Ureter (tissue), 1 donor: ENCODE results near the gene LHX2. TPM values are rescaled to one million over a fixed set of nuclear protein-coding genes. Genes with fewer than 3 reads are reported as not detected.

Experiments used
- DNase-seq: peaks from one replicate; pipeline ENCODE4 v3.0.0-alpha.2; 2020; ENCODE audit warnings: low spot score
- total RNA-seq: library from RNA; stranded (reverse); gene quantifications from one replicate; pipeline ENCODE4 v1.2.4, GENCODE V29; 2023
- donor health status: DM: yes; HTN: yes; CAD: no.

Gene LHX2
- total RNA-seq, 1 donor from 2014 or later = not detected

- DNase-seq = no peak
Observed at GRCh38 chr9:124013309-124014210, 2.0 kb downstream of the LHX2 start.

DNA sequence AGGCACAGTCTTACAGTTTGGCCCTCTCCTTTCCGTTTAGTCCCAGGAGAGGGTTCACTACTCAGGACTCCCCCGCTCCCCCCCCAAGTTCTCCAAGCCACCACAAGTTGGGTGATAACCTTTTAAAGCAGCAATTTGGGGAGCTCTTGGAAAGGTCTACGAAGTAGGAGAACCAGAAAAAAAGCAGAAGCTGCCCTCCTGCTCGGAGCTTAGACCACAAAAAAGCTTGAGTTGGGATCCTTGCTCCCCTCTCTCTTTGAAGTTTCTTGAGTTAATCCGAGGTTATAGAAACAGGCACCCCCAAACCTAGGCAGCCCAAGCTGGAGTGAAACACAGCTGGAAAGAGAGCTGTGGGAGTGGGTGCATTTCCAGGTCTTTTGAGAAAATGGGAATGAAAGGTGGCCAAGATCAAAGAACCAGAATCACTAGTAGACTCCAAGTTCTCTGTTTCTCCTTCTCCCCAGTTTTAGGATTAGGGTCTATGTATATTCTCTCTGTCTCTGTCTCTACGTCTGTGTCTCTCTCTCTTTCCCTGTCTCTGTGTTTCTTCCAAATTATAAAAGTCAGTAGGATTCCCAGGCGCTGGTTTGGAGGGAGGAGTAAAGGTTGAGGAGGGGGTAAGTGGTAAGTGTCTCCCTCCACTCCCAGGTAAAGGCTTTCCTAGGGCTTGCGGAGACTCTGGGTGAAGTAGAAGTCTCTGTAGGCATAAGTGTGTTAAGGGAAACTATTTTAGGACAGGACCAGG is 2.8 kb downstream of the LHX2 start:
- no peak for DNase-seq

GRCh38 chr9:124014956-124015660 is 3.5 kb downstream of the LHX2 start:
- DNase-seq = no peak

DNA sequence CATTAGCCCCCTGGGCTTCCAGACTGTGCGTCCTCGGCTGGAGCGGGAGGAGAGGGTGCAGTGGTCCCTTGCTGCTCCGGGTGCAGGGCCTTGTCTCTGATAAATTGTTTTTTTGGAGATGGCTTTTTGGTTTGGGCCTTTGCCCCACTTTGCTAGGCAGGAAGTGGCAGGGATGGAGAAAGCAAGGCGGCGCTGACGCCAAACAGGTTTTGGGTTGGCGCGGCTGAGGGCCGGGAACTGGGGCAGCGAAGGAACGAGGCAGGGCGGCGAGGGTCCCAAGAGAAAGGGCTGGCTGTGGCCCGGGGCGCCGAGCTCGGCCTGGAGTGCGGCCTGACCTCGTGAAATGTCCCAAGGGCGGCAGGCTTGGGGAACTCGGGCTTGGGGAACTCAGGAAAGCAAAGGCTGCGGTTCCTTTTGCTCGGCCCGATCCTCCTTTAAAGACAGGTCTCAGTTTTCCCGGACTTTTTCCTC is 4.1 kb downstream of the LHX2 start:
- DNase-seq = no peak

DNA sequence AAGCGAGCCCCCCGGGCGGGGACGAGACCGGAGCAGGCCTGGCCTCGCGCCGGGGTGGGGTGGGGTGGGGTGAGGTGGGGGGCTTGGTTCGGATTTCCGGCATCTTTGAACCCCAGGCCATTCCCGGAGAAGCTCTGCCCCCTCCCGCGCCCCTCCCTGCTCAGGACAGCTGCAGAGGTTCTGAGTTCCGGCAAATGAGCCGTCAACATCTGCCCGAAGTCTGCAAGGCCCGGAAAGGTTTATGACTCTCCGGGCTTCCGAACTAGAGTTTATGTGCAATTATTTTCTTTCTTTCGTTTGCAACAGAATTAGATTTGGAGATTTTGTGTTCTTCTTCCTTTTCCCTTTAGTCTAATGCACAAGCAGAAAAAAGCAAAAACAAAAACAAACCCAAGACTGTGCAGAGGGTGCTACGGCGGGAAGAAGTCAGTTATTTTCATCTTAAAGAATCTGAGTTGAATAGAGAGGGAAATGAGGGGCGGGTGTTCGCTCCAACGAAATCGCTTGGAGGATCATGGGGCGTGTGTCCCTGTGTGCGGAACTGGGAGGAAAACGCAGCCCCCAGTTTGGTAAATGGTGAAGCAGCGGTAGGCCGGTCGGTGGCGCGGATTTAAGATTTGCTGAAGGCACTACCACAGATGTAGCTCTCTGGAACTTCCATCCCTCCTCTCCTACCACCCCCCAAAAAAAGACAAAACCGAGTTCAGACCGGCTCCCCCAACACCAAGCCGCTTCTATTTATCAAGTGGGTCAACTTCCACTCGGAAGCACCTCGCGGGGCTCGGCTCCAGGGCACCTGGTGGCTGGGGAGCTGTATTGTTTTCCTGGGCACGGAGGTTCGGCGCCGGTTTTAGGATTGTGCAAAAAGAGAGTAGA is 4.8 kb downstream of the LHX2 start:
- DNase-seq = no peak

DNA sequence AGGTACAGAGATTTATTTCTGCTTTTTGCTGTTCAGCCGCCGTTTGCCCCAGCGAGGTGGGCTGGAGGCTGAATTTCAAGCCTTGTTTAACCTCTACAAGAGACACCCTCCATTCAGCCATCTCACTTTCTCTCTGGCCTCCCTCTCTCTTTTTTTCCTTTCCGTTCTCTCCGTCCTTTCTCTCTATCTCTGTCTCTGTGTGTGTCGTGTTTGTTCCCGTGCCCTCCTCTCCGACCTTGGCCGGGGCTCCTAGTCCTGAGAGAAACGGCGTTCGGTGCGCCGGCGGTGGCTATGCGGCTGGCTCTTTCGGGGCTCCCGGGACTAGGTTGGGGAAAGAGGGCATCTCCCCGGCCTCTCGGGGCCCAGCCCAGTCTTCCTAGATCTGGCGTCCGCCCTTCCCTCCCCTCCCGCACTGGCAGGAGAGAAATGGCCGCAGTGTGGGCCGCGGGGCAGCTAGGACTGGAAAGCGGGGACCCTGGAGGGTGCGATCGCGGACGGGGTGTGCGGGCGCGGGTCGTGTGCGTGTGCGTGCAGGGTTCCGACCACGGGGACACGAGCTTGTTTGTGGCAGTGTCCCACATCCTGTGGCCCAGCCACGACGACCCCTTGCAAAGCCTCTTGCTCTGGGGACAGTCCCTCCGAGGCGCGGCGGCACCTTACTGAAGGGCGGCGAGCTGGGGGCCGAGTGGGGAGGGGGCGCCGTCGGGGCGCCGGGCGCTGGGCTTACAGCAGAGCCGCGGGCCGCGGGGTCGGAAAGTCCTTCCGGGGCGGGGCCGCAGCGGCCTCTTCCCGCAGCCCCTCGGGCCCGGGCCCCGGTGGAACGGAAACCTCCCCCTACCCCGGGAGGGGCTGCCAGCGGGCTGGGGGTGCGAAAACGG is 5.7 kb downstream of the LHX2 start:
- DNase-seq = no peak

GRCh38 chr9:124017929-124018729 is 6.6 kb downstream of the LHX2 start:
- DNase-seq = no peak

GRCh38 chr9:124018730-124019697 is 7.4 kb downstream of the LHX2 start:
- no peak for DNase-seq

GRCh38 chr9:124019771-124020519 is 8.4 kb downstream of the LHX2 start:
- DNase-seq = no peak

GRCh38 chr9:124020520-124021384 is 9.2 kb downstream of the LHX2 start:
- DNase-seq = no peak

DNA sequence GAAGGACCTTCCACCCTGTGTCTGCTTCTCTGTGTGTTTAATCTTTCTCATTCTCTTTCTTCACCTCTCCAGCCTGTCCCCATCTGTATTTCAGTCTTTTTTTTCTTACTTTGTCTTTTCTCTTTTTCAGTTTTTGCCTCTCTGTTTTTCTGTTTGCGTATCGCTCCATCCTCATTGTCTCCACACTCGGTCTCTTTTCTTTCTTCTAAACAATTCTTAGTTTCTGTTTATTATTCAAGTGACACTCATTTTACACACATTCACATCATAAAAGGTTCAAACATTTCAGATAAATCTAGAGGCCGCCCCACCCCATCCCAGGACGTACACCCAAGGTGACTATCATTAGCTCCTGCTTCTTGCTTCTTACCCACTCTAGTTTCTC is 9.8 kb downstream of the LHX2 start:
- DNase-seq = no peak

DNA sequence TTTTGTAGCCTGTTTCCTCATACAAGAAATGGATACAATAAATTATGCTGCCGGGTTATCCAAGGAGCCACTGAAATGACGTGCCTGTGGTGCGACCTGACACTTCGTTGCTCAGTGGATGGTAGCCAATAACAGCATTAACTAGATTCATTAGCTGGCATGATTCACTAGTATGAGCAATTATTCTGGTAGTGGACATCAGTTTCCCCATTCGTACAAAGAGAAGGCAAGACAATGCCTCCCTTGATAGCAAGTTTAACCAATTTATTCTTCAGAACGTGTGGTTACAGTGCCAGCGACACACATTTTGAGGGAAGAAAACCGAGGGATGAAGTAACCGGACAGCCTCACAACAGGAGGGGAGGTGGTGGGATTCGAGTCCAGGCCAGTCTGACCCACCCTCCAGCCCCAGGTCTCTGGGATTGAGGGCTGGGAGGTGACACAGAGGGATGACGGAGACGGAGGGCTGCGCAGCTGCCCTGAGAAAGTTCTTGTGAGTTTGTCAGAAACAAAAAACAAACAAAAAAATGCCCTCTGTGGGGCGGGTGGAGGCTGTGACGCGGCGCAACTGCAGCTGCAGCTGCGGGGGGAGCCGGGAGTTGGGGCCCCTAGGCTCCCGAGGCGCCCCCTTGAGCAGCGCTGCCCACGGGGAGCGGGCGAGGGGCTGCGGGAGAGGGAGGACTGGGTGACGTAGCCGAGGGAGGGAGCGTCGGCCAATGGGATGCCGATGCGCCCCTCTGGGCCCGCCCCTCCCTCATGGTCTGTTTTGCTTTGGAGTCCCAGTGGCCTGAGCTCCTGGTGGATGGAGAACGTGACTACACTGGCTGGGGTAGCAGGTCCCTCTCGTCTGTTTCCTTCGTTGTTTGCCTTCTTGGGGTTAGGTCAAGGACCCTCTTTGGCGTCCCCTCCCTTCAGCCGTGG is 10.9 kb downstream of the LHX2 start:
- no peak for DNase-seq

- DNase-seq = no peak
Observed at GRCh38 chr9:124024107-124024506, 12.5 kb downstream of the LHX2 start.

DNA sequence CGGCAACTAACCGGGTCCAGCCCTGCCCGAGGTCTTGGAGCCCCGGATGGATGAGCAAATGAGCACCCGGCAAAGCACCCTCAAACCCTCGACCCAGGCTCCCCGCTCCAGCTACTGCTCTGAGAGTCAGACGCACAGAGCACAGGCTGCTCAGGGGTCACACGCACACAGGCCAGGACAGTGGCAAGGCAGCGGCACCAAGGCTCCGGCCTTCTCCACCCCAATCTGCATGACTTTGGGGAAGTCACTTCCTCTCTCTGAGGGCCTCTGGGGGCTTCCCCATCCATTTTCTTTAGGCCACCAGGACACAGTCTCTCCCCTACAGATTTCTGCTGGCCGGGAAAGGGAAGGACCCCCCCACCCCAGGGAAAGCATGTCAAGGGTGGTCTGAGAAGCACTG is 18.0 kb downstream of the LHX2 start:
- DNase-seq = no peak

- no peak for DNase-seq
Observed at GRCh38 chr9:124030969-124031451, 19.4 kb downstream of the LHX2 start.
